ENCODE data around the gene PCSK7.

PCSK7 gene

GRCh38 chr11:117230286-117230961, 1.4 kb downstream of the PCSK7 start:
- peak; percentile 32 for DNase-seq

GRCh38 chr11:117229931-117230285, 2.0 kb downstream of the PCSK7 start:
- no peak for DNase-seq

- no peak for DNase-seq
Observed at GRCh38 chr11:117229411-117229810, 2.5 kb downstream of the PCSK7 start.

GRCh38 chr11:117228091-117228490, 3.8 kb downstream of the PCSK7 start:
- no peak for DNase-seq

GRCh38 chr11:117226388-117227385, 5.2 kb downstream of the PCSK7 start:
- peak; percentile 35 for DNase-seq

- no peak for DNase-seq
Observed at GRCh38 chr11:117225553-117226170, 6.2 kb downstream of the PCSK7 start.

GRCh38 chr11:117223741-117224689, 7.9 kb downstream of the PCSK7 start:
- DNase-seq, result no peak

- no peak for DNase-seq
Observed at GRCh38 chr11:117222991-117223740, 8.7 kb downstream of the PCSK7 start.

GRCh38 chr11:117221775-117222517, 9.9 kb downstream of the PCSK7 start:
- no peak for DNase-seq

GRCh38 chr11:117220999-117221774, 10.7 kb downstream of the PCSK7 start:
- no peak for DNase-seq

- DNase-seq, result no peak
Observed at GRCh38 chr11:117220568-117220967, 11.3 kb downstream of the PCSK7 start.

- DNase-seq, result no peak
Observed at GRCh38 chr11:117219995-117220394, 11.9 kb downstream of the PCSK7 start.

- DNase-seq, result no peak
Observed at GRCh38 chr11:117219455-117219854, 12.4 kb downstream of the PCSK7 start.

- no peak for DNase-seq
Observed at GRCh38 chr11:117219001-117219400, 12.9 kb downstream of the PCSK7 start.

GRCh38 chr11:117218133-117218915, 13.5 kb downstream of the PCSK7 start:
- DNase-seq, result no peak

GRCh38 chr11:117217141-117218084, 14.5 kb downstream of the PCSK7 start:
- DNase-seq, result no peak

GRCh38 chr11:117214404-117215110, 17.3 kb downstream of the PCSK7 start:
- no peak for DNase-seq

Data from activated effector memory CD4-positive, alpha-beta T cell treated with Interleukin-2 at 50 U/mL for 16 hours (primary cell).